NCI-H146 treated with DMSO at 0.1 percent for 48 hours (cell line): Measurements from ENCODE around the gene PMEL.
"Not testable (repeated sequence)": the region's sequence is repeated elsewhere in the genome, so short reads cannot be mapped to it uniquely, and the experiment has no call there.

ENCODE experiments used
- DNase-seq: peaks from one replicate; lab custom pipeline; 2025; ENCODE audit not compliant: unreplicated experiment; lab: John Stamatoyannopoulos, UW

PMEL gene

GRCh38 chr12:55965941-55966407 is at the start of gene PMEL:
TSS of gene PMEL (minus strand) at chr12:55966042. CDS start at chr12:55966011, 31 bp downstream.
- DNase-seq = no peak

DNA sequence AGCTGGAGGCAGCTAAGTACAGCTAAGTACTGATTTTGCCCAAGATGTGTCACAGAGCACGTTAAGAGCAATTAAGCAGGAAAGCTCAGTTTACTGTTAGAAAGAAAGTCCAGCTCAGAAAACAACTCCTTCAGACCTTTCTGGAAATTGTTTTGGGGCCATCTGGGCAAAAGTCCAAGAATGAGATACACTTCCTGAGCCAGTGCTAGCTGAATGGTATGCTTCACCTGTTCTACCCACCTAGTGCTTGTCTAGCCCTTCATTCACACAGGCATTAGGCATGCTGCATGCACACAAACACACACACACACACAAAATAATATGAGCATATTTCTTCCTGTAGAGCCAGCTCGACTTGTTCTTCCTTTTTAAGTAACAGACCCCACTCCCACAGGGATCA is 48.4 kb upstream of the PMEL start:
- DNase-seq = no peak

DNA sequence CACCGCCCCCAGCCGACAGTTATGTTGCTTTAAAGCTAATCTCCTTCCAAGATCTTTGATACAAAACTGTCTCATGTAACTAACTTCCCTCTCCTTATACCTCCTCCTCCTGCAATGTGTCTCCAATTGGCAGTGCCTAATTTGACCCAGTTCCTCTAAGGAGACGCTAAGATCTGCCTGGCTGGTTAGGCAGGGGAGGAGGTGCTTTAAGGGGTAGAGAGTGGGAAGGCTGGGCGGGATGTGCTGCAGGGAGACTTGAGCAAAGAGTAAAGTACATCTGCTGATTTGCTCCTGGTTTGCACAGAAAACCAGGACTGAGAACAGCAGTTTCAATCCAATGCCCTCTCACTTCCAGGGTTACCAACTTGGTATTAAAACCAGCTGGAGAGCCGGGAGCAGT is 47.6 kb upstream of the PMEL start:
- DNase-seq = no peak

GRCh38 chr12:56011509-56012090 is 45.8 kb upstream of the PMEL start:
- DNase-seq = no peak

GRCh38 chr12:56010111-56010570 is 44.3 kb upstream of the PMEL start:
- DNase-seq = no peak

DNA sequence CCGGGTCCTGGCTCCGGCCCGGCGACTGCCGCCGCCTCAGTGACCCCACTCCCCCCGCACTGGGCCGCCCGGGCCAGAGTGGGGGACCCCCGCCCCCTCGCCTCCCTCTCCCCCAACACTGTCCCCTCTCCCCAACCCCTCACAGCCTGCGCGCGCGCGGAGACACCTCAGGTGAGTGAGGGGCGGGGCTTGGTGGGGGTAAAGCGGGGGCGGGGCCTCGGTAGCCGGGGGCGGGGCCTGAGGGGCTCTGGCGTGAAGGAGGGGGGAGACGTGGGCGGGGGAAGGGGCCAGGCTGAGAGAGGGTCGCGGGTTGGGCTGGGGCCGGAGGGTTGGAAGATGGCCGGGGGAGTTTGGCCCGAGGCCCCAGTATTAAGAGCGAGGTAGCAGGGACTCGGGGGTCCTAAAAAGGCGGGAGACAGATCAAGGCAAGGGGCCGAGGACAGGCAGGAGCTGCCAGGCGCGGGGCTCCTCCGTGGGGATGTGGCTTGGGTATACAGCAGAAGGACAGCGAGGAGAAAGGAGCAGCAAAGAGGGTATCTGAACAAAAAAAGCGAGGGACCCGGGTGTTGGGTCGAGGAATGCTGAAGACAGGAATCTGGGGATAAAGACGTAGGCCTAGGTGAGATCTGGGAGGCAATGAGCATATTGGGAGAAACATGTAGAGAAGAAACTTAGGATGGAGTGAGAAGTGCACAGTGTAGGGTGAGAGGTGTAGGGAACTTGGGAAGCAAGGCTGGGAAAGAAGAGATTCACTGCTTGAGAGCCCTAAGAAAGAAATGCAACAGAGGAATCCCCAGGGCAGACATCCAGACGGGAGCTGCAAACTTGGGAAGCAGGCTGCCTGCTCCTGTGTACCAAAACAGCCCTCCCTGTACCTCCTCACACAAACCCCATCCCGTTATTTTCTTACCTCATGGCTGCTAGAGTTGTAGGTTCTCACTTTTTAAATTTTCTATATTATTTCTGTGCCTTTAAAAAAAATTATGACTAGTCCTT is 42.0 kb upstream of the PMEL start:
- DNase-seq = peak; percentile 71

- DNase-seq = no peak
Observed at GRCh38 chr12:56004211-56004610, 38.4 kb upstream of the PMEL start.

DNA sequence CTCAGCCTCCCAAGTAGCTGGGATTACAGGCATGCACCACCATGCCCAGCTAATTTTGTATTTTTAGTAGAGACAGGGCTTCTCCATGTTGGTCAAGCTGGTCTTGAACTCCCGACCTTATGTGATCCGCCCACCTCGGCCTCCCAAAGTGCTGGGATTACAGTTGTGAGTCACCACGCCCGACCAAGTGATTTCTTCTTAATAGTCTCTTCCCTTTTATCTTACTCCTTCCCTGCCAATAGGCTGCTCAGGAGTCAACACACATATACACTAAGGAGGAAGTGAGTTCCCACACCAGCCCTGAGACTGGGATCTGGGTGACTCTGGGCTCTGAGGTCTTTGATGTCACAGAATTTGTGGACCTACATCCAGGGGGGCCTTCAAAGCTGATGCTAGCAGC is 37.5 kb upstream of the PMEL start:
- DNase-seq = not testable (repeated sequence)

- no peak for DNase-seq
Observed at GRCh38 chr12:56001487-56002100, 35.8 kb upstream of the PMEL start.

- DNase-seq = not testable (repeated sequence)
Observed at GRCh38 chr12:55999999-56000540, 34.2 kb upstream of the PMEL start.

- DNase-seq = not testable (repeated sequence)
Observed at GRCh38 chr12:55999522-55999921, 33.7 kb upstream of the PMEL start.

- DNase-seq = no peak
Observed at GRCh38 chr12:55997535-55997859, 31.7 kb upstream of the PMEL start.

GRCh38 chr12:55996715-55997534 is 31.1 kb upstream of the PMEL start, which contains the start of gene SUOX:
TSS of gene SUOX (plus strand) at chr12:55997276. CDS start at chr12:56002222, 4,946 bp downstream.
- DNase-seq = peak; percentile 95

- DNase-seq = peak; percentile 57
Observed at GRCh38 chr12:55996201-55996714, 30.4 kb upstream of the PMEL start.

DNA sequence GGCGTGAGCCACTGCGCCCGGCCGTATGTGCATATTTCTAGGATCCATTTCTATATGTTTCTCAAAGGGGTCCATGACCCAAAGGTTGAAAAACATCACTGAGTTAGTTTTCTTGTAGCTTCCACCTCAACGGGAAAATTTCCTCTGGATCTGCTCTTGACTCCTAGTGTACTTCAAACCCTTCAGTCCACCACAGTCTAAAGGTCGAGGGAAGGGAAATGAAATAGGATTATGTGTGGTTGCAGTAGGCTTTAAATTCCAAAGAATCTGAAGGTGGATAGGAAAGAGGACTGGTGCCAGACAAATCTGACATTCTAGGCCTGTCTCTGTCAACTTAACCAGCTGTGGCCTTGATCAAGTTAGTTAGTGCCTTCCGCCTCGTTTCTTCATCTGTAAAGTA is 29.5 kb upstream of the PMEL start:
- no peak for DNase-seq

DNA sequence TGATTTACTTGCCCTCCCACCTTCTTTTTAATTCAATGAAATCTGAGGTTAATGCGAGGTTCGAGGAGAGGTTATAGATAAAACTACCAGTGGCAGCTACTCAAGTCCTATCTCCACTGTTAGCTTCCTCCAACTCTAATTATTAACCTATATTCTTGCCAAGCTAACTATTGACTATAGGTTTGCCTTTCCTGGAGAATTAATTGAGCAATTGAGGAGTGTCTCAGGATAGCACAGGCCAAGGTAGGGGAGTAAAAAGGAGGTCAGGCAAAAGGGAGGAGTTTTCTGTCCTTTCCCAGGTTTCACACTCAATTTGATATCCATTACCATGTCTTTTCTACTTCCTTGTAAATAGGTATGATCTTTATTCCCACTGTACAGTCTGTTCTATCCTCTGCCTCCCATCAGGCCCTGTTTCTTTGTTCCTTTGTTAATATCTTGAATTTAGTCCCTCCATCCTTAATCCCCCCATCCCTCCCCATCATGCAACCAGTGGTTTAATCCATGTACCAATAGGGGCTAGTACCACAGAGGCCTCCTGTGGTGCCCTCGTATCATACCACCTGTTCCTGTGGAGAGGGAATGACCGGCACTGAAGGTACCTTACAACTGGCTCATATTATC is 27.5 kb upstream of the PMEL start:
- peak; percentile 10 for DNase-seq

- no peak for DNase-seq
Observed at GRCh38 chr12:55991110-55991509, 25.3 kb upstream of the PMEL start.

GRCh38 chr12:55985976-55986375 is 20.1 kb upstream of the PMEL start:
- DNase-seq = not testable (repeated sequence)

DNA sequence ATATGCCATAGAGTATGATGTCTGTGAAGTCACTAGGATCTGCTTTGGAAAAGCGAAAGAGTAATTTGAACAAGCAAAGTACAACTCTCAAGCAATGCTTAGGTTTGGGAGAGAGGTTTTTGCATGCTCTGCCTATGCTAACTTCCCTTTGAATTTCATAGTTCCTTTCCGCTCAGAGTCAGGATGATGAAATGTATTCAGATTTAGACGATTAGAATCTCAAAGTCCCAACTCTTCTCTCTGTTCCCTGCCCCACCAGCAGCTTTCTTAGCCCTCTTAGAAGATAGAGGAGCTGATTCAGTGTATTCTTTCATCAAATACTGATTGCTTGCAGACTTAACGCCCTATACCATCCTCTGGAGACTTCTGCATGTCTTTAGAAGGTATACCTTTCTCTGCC is 19.5 kb upstream of the PMEL start:
- no peak for DNase-seq

DNA sequence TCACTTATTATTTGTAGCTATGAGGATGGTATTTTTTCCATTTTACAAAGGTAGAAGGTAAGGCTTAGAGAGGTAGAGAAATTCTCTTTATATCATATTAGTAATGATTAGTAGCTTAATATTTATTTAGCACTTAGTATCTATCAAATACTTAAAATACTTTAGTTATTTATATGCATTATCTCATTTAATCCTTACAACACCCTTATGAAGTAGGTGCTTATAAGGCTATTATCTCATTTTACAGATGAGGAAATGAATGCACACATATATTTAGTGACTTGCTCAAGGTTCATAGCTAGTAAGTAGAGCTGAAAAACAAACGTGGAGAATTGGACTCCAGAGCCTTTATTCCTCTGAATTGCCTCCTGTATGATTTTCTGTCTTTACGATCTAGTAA is 19.0 kb upstream of the PMEL start:
- no peak for DNase-seq
